ENCODE data around the gene CNOT10.

GRCh38 chr3:32660634-32661033, 24.4 kb upstream of the CNOT10 start:
- TF ChIP-seq CTCF (IDR thresholded peaks at IDR 0.05) (no peak), ZFX (IDR thresholded peaks at IDR 0.05; ENCODE audit: borderline replicate concordance) (no peak)

All from 22Rv1 (cell line).